Peyer's patch (tissue), 4 donors: Measurements from ENCODE around the gene ARFGAP3.

ENCODE experiments used
- POLR2A ChIP-seq, 2 donors: fragments of 450-650 bp; IDR thresholded peaks; one replicate each; pipeline ENCODE4 v1.5.1; 2017; ENCODE audit warnings: antibody characterized with exemption in 2 of 2, mild to moderate bottlenecking in 2 of 2, moderate library complexity in 2 of 2
- TF ChIP-seq, protein P1 (sequence below), 6 experiments: fragments of 450-650 bp in 4 of 6; fragments of 200-600 bp in 2 of 6; sonication (generic) in 1 of 6; IDR thresholded peaks; one replicate each; pipeline ENCODE4 v1.5.1; 2017 to 2019; ENCODE audit warnings: antibody characterized with exemption in 6 of 6, mild to moderate bottlenecking in 3 of 6, moderate library complexity in 1 of 6

DNA sequence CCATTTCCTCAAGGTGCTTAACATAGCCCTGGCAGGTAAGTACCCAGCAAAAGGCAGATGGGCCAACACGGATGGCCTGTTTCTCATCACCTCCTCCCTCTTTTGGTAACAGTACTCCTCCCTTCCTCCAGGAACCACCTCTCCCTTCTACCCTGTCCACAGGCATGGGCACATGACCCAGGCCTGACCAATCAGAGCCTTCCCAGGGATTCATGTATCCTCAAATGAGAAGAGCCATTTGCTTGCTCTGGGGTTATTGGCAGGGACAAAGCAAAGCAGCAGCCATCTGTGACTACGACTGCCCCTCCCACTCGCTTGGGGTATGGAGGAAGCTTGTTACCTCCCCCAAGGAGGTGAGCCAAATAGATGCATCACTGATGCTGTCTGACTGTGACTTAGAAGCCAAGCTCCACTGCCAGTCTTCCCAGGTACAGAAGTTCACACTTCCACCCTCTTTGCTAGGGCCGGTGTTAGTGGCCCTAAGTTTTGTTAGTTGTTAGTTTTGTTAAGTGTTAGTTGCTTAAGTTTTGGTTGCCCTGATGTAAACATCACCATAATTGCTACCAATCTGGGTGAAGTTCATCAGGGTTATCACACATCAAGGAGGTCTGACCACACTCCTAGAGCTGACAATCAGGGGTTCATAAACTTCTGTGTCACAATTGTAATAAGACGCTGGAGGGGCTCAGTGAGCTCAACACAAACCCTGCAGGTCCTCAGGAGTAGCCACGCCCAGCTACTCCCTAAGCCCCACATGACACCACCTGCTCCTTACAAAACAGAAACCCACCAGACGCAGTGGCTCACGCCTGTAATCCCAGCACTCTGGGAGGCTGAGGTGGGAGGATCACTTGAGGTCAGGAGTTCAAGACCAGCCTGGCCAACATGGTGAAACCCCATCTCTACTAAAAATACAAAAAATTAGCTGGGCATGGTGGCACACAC lies 57.3 kb downstream of the ARFGAP3 start:
- TF ChIP-seq, protein P1, sequence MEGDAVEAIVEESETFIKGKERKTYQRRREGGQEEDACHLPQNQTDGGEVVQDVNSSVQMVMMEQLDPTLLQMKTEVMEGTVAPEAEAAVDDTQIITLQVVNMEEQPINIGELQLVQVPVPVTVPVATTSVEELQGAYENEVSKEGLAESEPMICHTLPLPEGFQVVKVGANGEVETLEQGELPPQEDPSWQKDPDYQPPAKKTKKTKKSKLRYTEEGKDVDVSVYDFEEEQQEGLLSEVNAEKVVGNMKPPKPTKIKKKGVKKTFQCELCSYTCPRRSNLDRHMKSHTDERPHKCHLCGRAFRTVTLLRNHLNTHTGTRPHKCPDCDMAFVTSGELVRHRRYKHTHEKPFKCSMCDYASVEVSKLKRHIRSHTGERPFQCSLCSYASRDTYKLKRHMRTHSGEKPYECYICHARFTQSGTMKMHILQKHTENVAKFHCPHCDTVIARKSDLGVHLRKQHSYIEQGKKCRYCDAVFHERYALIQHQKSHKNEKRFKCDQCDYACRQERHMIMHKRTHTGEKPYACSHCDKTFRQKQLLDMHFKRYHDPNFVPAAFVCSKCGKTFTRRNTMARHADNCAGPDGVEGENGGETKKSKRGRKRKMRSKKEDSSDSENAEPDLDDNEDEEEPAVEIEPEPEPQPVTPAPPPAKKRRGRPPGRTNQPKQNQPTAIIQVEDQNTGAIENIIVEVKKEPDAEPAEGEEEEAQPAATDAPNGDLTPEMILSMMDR (IDR thresholded peaks at IDR 0.05) = no peak
- no peak for TF ChIP-seq POLR2A (IDR thresholded peaks at IDR 0.05)
